Measurements from ENCODE around the gene SS18L1. TPM values are rescaled to one million over a fixed set of nuclear protein-coding genes. Genes with fewer than 3 reads are reported as not detected.
"Not testable (repeated sequence)": the region's sequence is repeated elsewhere in the genome, so short reads cannot be mapped to it uniquely, and the experiment has no call there.

Gene SS18L1
- total and polyA plus RNA-seq, 11 donors: 6.5 to 12.4 (median 7.9) TPM

GRCh38 chr20:62105592-62105991 is 38.0 kb upstream of the SS18L1 start:
- intact Hi-C loops (cut with DNase I): no loop called here
- TF ChIP-seq CTCF (IDR thresholded peaks at IDR 0.05): no peak
- no peak for TF ChIP-seq POLR2A (IDR thresholded peaks at IDR 0.05)
- Histone ChIP-seq H3K27me3 (no peaks in the 10 kb centered on the region), H3K9me3 (peaks cover 0 to 63% (median 43%) of the 10 kb centered on the region in 12 donors), H3K4me3 (no peak overlapping the region), H3K4me1 (no peaks in the 10 kb centered on the region), H3K27ac (no peak overlapping the region), H3K36me3 (no peaks in the 10 kb centered on the region)
- 89 to 96% (median 94%) methylated on average over 5 of the region's 5 CpGs for WGBS, 4 donors
- ATAC-seq (no peak), DNase-seq (no peak)

- peaks cover 0 to 77% (median 48%) of the 10 kb centered on the region in 12 donors for H3K9me3 ChIP-seq
- intact Hi-C loops (cut with DNase I): no loop called here
- 80 to 94% (median 88%) methylated on average over 6 of the region's 6 CpGs for WGBS, 4 donors
Observed at GRCh38 chr20:62111148-62111547, 32.4 kb upstream of the SS18L1 start.

GRCh38 chr20:62112368-62112767 is 31.2 kb upstream of the SS18L1 start:
- 90 to 95% (median 94%) methylated on average over 5 to 6 of the region's 6 CpGs for WGBS, 4 donors
- Histone ChIP-seq H3K4me3 (no peak overlapping the region), H3K4me1 (peaks cover 0 to 6% (median under 1%) of the 10 kb centered on the region in 12 donors), H3K9me3 (peaks cover 0 to 65% (median 37%) of the 10 kb centered on the region in 12 donors), H3K36me3 (no peaks in the 10 kb centered on the region), H3K27me3 (peaks cover 0 to 8% (median 0%) of the 10 kb centered on the region in 9 donors), H3K27ac (no peak overlapping the region)
- TF ChIP-seq POLR2A (IDR thresholded peaks at IDR 0.05) (no peak), CTCF (IDR thresholded peaks at IDR 0.05) (no peak)
- DNase-seq: no peak
- ATAC-seq: no peak
- intact Hi-C loops (cut with DNase I): no loop called here

More at GRCh38 chr20:62111148-62111547, 32.4 kb upstream of the SS18L1 start:
- ATAC-seq (no peak), DNase-seq (no peak)
- Histone ChIP-seq H3K4me1 (no peaks in the 10 kb centered on the region), H3K27ac (no peak overlapping the region), H3K4me3 (no peak overlapping the region), H3K36me3 (no peaks in the 10 kb centered on the region), H3K27me3 (peaks cover 0 to 4% (median 0%) of the 10 kb centered on the region in 9 donors)
- no peak for TF ChIP-seq POLR2A (IDR thresholded peaks at IDR 0.05)
- TF ChIP-seq CTCF (IDR thresholded peaks at IDR 0.05): no peak

GRCh38 chr20:62114894-62115293 is 28.7 kb upstream of the SS18L1 start:
- H3K27ac ChIP-seq: no peak overlapping the region
- peaks cover 0 to 12% (median 0%) of the 10 kb centered on the region in 9 donors for H3K27me3 ChIP-seq
- H3K4me3 ChIP-seq: no peak overlapping the region
- intact Hi-C loops (cut with DNase I): loop anchor here in 3 of 10 donors (5.0 kb wide), 1 partner anchor 48 kb away; the partner anchor contains the start of gene TAF4 (in 3 of the 3)
- no peak for ATAC-seq
- 45 to 74% (median 63%) methylated on average over 8 of the region's 8 CpGs for whole genome bisulfite sequencing, 4 donors
- peaks cover 0 to 29% (median 14%) of the 10 kb centered on the region in 12 donors for H3K4me1 ChIP-seq
- TF ChIP-seq POLR2A (IDR thresholded peaks at IDR 0.05): no peak
- no peak for TF ChIP-seq CTCF (IDR thresholded peaks at IDR 0.05)
- H3K9me3 ChIP-seq: peaks cover 0 to 40% (median 15%) of the 10 kb centered on the region in 12 donors
- no peaks in the 10 kb centered on the region for H3K36me3 ChIP-seq
- no peak for DNase-seq

- DNase-seq, ATAC-seq, H3K4me3 ChIP-seq, H3K27ac ChIP-seq, H3K36me3 ChIP-seq: not testable (repeated sequence)
- WGBS, 4 donors: 85 to 89% (median 86%) methylated on average over 7 of the region's 7 CpGs
- H3K4me1 ChIP-seq: peaks cover 0 to 38% (median 21%) of the 10 kb centered on the region in 12 donors
- peaks cover 0 to 31% (median 9%) of the 10 kb centered on the region in 12 donors for H3K9me3 ChIP-seq
- H3K27me3 ChIP-seq: peaks cover 0 to 12% (median 0%) of the 10 kb centered on the region in 9 donors
- intact Hi-C loops (cut with DNase I): loop anchor here in 3 of 10 donors (5.0 kb wide), 1 partner anchor 49 kb away; the partner anchor contains the start of gene TAF4 (in 3 of the 3)
Observed at GRCh38 chr20:62115800-62116407, 27.7 kb upstream of the SS18L1 start.
